Mammary epithelial cell (primary cell): ENCODE data around the gene TC2N.

ENCODE experiments used
- CTCF ChIP-seq, 2 donors: IDR thresholded peaks in 1 of 2; conservative IDR thresholded peaks in 1 of 2; 2 replicates each; pipeline ENCODE4 v1.5.1; 2011 to 2012; ENCODE audit warnings: inconsistent platforms in 2 of 2, low read length in 2 of 2, mild to moderate bottlenecking in 2 of 2, control low read depth in 1 of 2, low read depth in 1 of 2; ENCODE audit not compliant: insufficient read depth in 1 of 2; ENCODE audit errors: extremely low read depth in 1 of 2
- EZH2 ChIP-seq: IDR thresholded peaks from 2 replicates; pipeline ENCODE4 v1.6.1; 2012; ENCODE audit warnings: low read length, inconsistent platforms, borderline replicate concordance

DNA sequence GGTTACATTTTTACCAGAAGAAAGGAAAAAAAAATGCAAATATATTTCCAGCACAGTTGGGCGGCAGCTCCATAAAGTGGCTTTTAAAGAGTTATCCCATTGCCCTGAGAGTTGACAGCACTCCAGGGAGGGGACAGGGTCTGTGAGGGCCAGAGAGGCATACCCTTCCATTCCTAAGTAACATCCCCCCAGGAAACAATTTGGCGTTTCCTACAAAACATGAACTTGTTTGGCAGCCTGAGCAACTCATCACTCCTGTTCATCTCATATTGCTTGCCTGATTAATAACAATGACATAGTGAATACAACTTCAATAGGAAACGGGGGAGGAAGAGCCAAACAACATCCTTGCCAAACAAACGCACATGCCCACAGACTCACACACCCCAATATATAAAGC lies 23.3 kb downstream of the TC2N start:
- TF ChIP-seq CTCF (conservative IDR thresholded peaks at IDR 0.05 in 1 of 2, IDR thresholded peaks at IDR 0.05 in 1 of 2; ENCODE audit: extremely low read depth in 1 of 2, insufficient read depth in 1 of 2, low read depth in 1 of 2, low read length in 2 of 2) (no peak), EZH2 (no peak)
